ENCODE measurements around the gene AMH. TPM values are rescaled to one million over a fixed set of nuclear protein-coding genes. Genes with fewer than 3 reads are reported as not detected.
A peak's percentile ranks its signal among the peaks of the same experiment; 100 is the strongest.

AMH gene
- total and polyA plus RNA-seq, 10 donors = 0.20 to 5.7 (median 1.0) TPM

GRCh38 chr19:2239173-2239572, 9.9 kb upstream of the AMH start:
- H3K4me1 ChIP-seq = peaks cover 64 to 90% (median 78%) of the 10 kb centered on the region in 6 donors
- intact Hi-C loops (cut with DNase I; ENCODE audit: low total_unique reads) = loop anchor here (2.0 to 10.0 kb wide), 3 partner anchors 32 to 153 kb away; partner anchors contain the start of gene DOT1L
- no peaks in the 10 kb centered on the region for H3K9me3 ChIP-seq
- no peaks in the 10 kb centered on the region for H3K27me3 ChIP-seq (replicated peaks in 1 of 7)
- peak overlapping the region in 6 of 8 donors; percentile 33 to 98 (median 37) for H3K4me3 ChIP-seq
- no peak for TF ChIP-seq POLR2A (IDR thresholded peaks at IDR 0.05)
- DNase-seq = no peak
- H3K36me3 ChIP-seq = peaks cover 0 to 37% (median 14%) of the 10 kb centered on the region in 6 donors
- WGBS, 5 donors = 42 to 52% (median 48%) methylated on average over 10 of the region's 10 CpGs
- peak overlapping the region in 7 of 8 donors; percentile 45 to 100 (median 98) for H3K27ac ChIP-seq

GRCh38 chr19:2239771-2240770, 9.1 kb upstream of the AMH start:
- DNase-seq = no peak
- Histone ChIP-seq H3K4me1 (peaks cover 60 to 88% (median 69%) of the 10 kb centered on the region in 6 donors), H3K9me3 (no peaks in the 10 kb centered on the region), H3K4me3 (peak overlapping the region; percentile 16 to 98 (median 36)), H3K27ac (peak overlapping the region; percentile 36 to 100 (median 97)), H3K36me3 (peaks cover 0 to 43% (median 23%) of the 10 kb centered on the region in 6 donors), H3K27me3 (replicated peaks in 1 of 7) (no peaks in the 10 kb centered on the region)
- TF ChIP-seq POLR2AphosphoS5 (IDR thresholded peaks at IDR 0.05) (peak in 2 of 3 donors; percentile 37 to 44), CTCF (IDR thresholded peaks at IDR 0.05 in 8 of 11, conservative IDR thresholded peaks at IDR 0.05 in 3 of 11) (no peak)
- 19 to 26% (median 23%) methylated on average over 33 to 34 of the region's 34 CpGs for WGBS, 5 donors
- intact Hi-C loops (cut with DNase I; ENCODE audit: low total_unique reads) = loop anchor here (2.0 to 10.0 kb wide), 3 partner anchors 31 to 152 kb away; partner anchors contain the start of gene DOT1L

GRCh38 chr19:2240881-2241760, 8.0 kb upstream of the AMH start:
- H3K27me3 ChIP-seq (replicated peaks in 1 of 7) = no peaks in the 10 kb centered on the region
- H3K9me3 ChIP-seq = no peaks in the 10 kb centered on the region
- H3K36me3 ChIP-seq = peaks cover 2 to 53% (median 33%) of the 10 kb centered on the region in 6 donors
- TF ChIP-seq POLR2AphosphoS5 (IDR thresholded peaks at IDR 0.05) = peak in 2 of 3 donors; percentile 33 to 58
- TF ChIP-seq CTCF (IDR thresholded peaks at IDR 0.05 in 8 of 11, conservative IDR thresholded peaks at IDR 0.05 in 3 of 11) = no peak
- TF ChIP-seq POLR2A (IDR thresholded peaks at IDR 0.05) = no peak
- H3K4me1 ChIP-seq = peaks cover 55 to 80% (median 63%) of the 10 kb centered on the region in 6 donors
- peak overlapping the region in 4 of 8 donors; percentile 35 to 98 (median 44) for H3K4me3 ChIP-seq
- intact Hi-C loops (cut with DNase I; ENCODE audit: low total_unique reads) = no loop called here
- peak overlapping the region in 7 of 8 donors; percentile 36 to 100 (median 96) for H3K27ac ChIP-seq
- WGBS, 5 donors = 67 to 79% (median 75%) methylated on average over 34 to 41 of the region's 41 CpGs
- DNase-seq = no peak

- no peak overlapping the region for H3K4me3 ChIP-seq
- peak overlapping the region in 4 of 8 donors; percentile 96 to 100 (median 98) for H3K27ac ChIP-seq
- H3K27me3 ChIP-seq (replicated peaks in 1 of 7) = no peaks in the 10 kb centered on the region
- WGBS, 5 donors = 83 to 88% (median 86%) methylated on average over 10 to 12 of the region's 12 CpGs
- intact Hi-C loops (cut with DNase I; ENCODE audit: low total_unique reads) = no loop called here
- H3K36me3 ChIP-seq = peaks cover 7 to 63% (median 43%) of the 10 kb centered on the region in 6 donors
- peaks cover 55 to 82% (median 65%) of the 10 kb centered on the region in 6 donors for H3K4me1 ChIP-seq
- TF ChIP-seq POLR2AphosphoS5 (IDR thresholded peaks at IDR 0.05) = no peak
- no peak for TF ChIP-seq POLR2A (IDR thresholded peaks at IDR 0.05)
- no peak for TF ChIP-seq CTCF (IDR thresholded peaks at IDR 0.05 in 8 of 11, conservative IDR thresholded peaks at IDR 0.05 in 3 of 11)
- H3K9me3 ChIP-seq = no peaks in the 10 kb centered on the region
- DNase-seq = no peak
Observed at GRCh38 chr19:2242092-2242537, 7.0 kb upstream of the AMH start.

Data from spleen (tissue), 11 donors.